AG09309 (cell line): ENCODE data around the gene CCDC78.

Experiments used
- DNase-seq: peaks from one replicate; pipeline ENCODE4 v3.0.0-alpha.2; 2010; ENCODE audit warnings: low read depth
- H3K4me3 ChIP-seq: 2 replicates; pipeline ENCODE4 v1.5.1; 2011; ENCODE audit warnings: mild to moderate bottlenecking, low read depth, low read length, moderate library complexity; ENCODE audit not compliant: control insufficient read depth
- TF ChIP-seq, protein P1 (sequence below): IDR thresholded peaks from 2 replicates; pipeline ENCODE4 v1.5.1; 2011; ENCODE audit warnings: mild to moderate bottlenecking, low read depth, low read length, inconsistent platforms; ENCODE audit not compliant: insufficient read depth, control insufficient read depth; ENCODE audit errors: missing control alignments

Gene CCDC78

GRCh38 chr16:709566-710499, 16.4 kb downstream of the CCDC78 start:
- TF ChIP-seq, protein P1, sequence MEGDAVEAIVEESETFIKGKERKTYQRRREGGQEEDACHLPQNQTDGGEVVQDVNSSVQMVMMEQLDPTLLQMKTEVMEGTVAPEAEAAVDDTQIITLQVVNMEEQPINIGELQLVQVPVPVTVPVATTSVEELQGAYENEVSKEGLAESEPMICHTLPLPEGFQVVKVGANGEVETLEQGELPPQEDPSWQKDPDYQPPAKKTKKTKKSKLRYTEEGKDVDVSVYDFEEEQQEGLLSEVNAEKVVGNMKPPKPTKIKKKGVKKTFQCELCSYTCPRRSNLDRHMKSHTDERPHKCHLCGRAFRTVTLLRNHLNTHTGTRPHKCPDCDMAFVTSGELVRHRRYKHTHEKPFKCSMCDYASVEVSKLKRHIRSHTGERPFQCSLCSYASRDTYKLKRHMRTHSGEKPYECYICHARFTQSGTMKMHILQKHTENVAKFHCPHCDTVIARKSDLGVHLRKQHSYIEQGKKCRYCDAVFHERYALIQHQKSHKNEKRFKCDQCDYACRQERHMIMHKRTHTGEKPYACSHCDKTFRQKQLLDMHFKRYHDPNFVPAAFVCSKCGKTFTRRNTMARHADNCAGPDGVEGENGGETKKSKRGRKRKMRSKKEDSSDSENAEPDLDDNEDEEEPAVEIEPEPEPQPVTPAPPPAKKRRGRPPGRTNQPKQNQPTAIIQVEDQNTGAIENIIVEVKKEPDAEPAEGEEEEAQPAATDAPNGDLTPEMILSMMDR: no peak
- H3K4me3 ChIP-seq: no peak overlapping the region

GRCh38 chr16:708959-709358, 17.3 kb downstream of the CCDC78 start:
- no peak for DNase-seq
- H3K4me3 ChIP-seq: no peak overlapping the region
- TF ChIP-seq, protein P1: no peak

More at GRCh38 chr16:709566-710499, 16.4 kb downstream of the CCDC78 start:
- no peak for DNase-seq

- TF ChIP-seq, protein P1: no peak
- no peak for DNase-seq
- H3K4me3 ChIP-seq: no peak overlapping the region
Observed at GRCh38 chr16:708019-708418, 18.2 kb downstream of the CCDC78 start.

DNA sequence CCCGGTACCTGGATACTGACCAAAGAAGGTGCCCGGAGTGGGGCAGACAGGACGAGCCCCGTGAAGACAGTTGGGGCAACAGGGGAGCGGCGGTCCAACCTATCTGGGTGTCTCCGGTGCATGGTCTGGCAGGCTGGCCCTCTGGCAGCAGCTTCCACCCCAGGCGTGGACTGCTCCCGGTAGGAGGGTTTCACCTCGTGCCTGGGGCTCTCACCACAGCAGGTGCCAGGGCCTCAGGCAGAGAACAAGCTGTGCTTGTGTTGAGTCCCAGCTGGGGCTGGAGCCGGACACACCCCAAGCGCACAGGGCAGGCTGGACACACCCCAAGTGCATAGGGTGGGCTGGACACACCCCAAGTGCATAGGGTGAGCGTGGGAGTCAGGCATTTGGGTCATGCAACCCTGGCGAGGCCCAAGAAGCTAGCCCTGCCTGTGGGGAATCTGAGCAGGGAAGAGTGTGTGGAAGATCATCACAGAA, 19.1 kb downstream of the CCDC78 start:
- no peak for DNase-seq
- TF ChIP-seq, protein P1: no peak
- H3K4me3 ChIP-seq: no peak overlapping the region

DNA sequence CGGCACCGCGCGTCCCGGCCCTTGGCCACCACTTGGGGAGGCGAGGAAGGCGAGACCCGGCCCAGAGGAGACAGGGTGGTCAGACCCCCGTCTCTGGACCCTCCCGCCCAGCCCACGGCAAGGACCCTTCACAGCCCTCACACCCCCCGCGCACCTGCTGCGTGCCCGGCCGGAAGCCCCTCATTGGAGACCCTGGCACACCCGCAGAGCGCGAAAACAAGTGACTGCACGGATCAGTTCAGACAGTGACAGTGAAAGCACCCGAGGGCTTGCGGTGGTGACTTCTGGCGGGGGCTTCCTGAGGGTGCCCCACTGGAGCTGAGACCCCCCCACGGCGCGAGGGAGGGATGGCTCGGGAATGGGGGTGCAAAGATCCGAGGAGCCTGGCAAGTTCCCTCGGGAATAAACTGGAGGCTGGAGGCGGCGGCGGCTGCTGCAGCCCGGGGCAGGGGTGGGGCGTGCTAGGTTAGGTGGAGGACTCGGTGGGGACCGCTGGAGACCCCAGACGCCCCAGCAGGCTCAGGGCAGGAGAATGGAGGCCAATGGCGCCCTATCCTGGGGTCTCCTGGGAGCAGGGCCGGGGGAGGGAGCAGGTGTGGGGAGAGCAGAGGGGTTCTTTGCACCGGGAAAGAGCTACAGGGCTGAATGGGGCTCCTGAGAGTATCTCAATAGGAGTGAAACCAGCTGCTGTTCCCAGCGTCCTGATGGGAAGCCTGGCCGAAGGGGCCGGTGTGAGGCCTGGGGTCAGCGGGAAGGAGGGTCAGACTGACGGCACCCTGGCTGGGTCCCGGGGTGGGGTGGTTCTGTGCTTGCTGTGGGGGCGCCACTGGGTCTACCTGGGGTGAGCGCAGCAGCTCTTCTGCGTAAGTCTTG, 19.8 kb downstream of the CCDC78 start:
- no peak overlapping the region for H3K4me3 ChIP-seq
- TF ChIP-seq, protein P1: no peak
- DNase-seq: no peak

GRCh38 chr16:705431-706188, 20.6 kb downstream of the CCDC78 start, which contains the start of gene FBXL16:
Gene FBXL16 (minus strand): TSS chr16:705801. CDS start chr16:697405, 8,396 bp downstream.
- TF ChIP-seq, protein P1: no peak
- DNase-seq: no peak
- H3K4me3 ChIP-seq: no peak within 1 kb of the TSS
